GM12864 (cell line): ENCODE data around the gene SIRT3.

Source experiments
- DNase-seq: peaks from one replicate; pipeline ENCODE4 v3.0.0-alpha.2; 2011; ENCODE audit warnings: low read depth
- H3K4me3 ChIP-seq: 2 replicates; pipeline ENCODE4 v1.5.1; 2011; ENCODE audit warnings: mild to moderate bottlenecking, low read depth, low read length, control low read depth
- CTCF ChIP-seq: IDR thresholded peaks from 2 replicates; pipeline ENCODE4 v1.5.1; 2011; ENCODE audit warnings: low read depth, mild to moderate bottlenecking, moderate library complexity, low read length, control low read depth, inconsistent platforms; ENCODE audit errors: missing control alignments

The SIRT3 gene

GRCh38 chr11:213111-213510, 23.0 kb downstream of the SIRT3 start:
- no peak for DNase-seq
- TF ChIP-seq CTCF, result no peak
- no peak overlapping the region for H3K4me3 ChIP-seq

DNA sequence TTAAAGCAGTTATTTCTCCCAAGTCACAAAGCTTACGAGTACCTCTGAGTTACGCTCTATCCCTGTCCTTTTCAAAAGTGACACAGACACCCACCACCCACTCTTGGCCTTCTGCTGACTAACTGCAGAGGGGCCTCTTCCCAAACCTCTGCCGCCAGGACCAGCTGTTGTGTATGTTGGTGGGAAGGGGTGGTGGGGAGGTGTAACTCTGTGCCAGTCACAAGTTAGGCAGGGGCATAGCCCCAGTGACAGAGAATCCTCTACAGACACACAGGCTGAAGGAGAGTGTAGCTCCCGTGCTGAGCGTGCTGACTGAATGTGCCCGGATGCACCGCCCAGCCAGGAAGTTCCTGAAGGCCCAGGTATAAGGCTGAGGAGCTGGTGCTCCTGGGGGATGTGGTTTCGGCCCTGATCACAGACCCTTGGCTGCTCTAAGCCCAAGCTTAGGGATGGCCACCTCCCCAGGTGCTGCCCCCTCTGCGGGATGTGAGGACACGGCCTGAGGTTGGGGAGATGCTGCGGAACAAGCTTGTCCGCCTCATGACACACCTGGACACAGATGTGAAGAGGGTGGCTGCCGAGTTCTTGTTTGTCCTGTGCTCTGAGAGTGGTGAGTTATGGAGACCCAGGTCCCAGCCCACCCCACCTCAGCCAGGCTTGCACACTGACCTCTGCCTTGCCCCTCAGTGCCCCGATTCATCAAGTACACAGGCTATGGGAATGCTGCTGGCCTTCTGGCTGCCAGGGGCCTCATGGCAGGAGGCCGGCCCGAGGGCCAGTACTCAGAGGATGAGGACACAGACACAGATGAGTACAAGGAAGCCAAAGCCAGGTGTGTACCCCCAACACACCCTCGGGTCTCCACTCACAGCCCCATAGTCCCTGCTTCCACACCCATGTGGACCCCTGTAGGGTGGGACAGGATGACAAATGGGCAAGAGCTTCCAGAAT, 23.7 kb downstream of the SIRT3 start:
- H3K4me3 ChIP-seq, result no peak overlapping the region
- TF ChIP-seq CTCF, result no peak
- DNase-seq, result no peak

DNA sequence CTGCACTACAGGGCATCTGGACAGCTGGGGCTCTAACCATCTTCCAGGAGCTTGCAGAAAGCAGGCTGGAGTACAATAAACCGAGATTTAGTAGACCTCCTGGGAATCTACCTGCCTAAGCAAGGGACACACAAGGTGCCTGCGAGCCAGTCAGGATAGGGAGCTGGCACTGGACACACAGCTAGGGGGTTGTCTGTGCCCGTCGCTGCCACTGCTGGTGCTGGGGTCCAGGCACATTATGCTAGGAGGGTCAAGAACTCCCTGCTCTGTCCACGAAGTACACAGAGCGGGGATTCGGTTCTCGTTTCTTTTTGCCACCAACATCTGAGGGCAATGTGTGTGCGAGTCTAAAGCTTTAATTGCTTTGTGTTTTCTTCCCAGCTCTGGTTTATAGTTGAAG, 24.4 kb downstream of the SIRT3 start:
- no peak for DNase-seq
- no peak for TF ChIP-seq CTCF
- H3K4me3 ChIP-seq, result no peak overlapping the region

DNA sequence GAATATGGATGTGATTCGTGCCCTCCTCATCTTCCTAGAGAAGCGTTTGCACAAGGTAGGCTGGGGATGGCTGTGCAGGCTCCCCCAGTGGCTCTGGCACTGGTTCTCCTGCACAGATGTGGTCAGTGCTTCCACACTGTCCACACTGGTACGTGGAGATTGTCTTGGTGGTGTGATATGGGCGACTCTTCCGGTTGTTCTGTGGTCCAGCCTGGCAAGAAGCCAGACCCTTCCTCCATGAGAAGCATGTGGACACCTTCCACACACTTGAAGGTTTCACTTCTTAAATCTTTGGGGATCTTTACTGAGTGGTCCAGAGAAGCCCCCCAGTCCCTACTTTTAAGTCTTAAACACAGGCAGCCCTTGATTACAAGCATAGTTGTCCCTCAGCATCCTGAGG, 24.8 kb downstream of the SIRT3 start:
- DNase-seq, result no peak

DNA sequence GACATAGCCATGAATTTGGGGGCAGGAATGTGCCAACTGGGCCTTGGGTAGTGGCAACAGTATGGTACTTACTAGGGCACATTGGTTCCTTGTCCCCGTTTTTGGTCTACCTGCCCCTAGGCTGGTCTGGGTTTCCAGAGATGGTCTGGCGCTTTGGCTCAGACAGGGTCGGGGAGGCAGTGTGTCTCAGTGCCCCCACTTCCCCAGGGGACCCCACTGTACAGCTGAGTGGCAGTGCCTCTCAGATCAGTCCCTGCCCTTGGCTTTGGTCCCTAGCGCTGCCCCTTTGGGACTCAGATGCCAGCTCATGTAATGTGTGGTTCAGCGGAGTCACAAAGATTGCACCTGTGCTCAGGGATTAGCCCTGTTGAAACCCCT, 25.4 kb downstream of the SIRT3 start:
- DNase-seq, result no peak
- H3K4me3 ChIP-seq, result no peak overlapping the region
- no peak for TF ChIP-seq CTCF

More for the DNA sequence above, 24.8 kb downstream of the SIRT3 start:
- no peak for TF ChIP-seq CTCF
- H3K4me3 ChIP-seq, result no peak overlapping the region

DNA sequence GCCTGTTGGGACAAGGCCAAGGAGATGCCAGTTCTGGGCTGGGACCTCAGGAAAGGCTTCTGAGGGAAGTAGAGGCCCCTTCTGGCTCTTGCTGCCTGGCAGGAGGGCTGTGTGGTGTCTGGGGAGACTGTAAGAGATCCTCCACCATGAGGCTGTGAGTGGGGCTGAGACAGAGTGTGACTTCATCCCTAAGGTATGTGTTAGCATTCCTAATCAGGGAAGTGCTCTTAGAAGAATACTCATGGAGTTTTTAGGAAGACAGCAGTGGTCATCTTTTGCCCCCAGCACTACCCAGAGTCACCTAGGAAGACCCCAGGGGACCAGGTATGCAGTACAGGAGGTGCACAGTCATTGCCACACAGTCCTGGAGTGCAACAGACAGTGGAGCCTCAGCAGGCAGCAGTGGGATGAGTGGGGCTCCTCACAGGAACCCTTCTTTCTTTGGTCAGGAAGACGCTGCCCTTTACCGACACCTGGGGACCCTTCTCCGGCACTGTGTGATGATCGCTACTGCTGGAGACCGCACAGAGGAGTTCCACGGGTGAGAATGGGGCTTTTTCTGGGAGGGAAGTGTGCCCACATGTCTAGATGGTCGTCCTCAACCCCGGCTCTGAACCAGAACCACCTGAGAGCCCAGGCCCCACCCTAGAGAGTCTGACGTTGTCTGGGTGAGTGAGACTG, 25.9 kb downstream of the SIRT3 start:
- no peak overlapping the region; the same call in 1 of the 2 replicates for H3K4me3 ChIP-seq
- no peak for DNase-seq

More for the DNA sequence above, 25.9 kb downstream of the SIRT3 start:
- no peak for TF ChIP-seq CTCF
